KMS-11 (cell line): ENCODE measurements around the gene HOXB3.

ENCODE experiments used
- H2AFZ ChIP-seq: fragments of 200-600 bp; sonication (generic); 2 replicates; pipeline ENCODE4 v1.6.1; 2016; ENCODE audit warnings: antibody characterized with exemption, mixed run types, low read depth
- H3K27ac ChIP-seq: fragments of 200-600 bp; sonication (generic); 2 replicates; pipeline ENCODE4 v1.6.1; 2016; ENCODE audit warnings: mild to moderate bottlenecking, mixed run types
- H3K27me3 ChIP-seq: fragments of 200-600 bp; sonication (generic); 2 replicates; pipeline ENCODE4 v1.6.1; 2017; ENCODE audit warnings: mild to moderate bottlenecking, low read depth, mixed run types, moderate library complexity; ENCODE audit not compliant: insufficient read depth
- H3K36me3 ChIP-seq: fragments of 200-600 bp; sonication (generic); 2 replicates; pipeline ENCODE4 v1.6.1; 2017; ENCODE audit warnings: mild to moderate bottlenecking, mixed run types; ENCODE audit not compliant: insufficient read depth
- H3K4me1 ChIP-seq: fragments of 200-600 bp; sonication (generic); 2 replicates; pipeline ENCODE4 v1.6.1; 2016; ENCODE audit warnings: mild to moderate bottlenecking, low read depth, mixed run types; ENCODE audit not compliant: poor library complexity, severe bottlenecking
- H3K4me2 ChIP-seq: fragments of 200-600 bp; sonication (generic); 2 replicates; pipeline ENCODE4 v1.7.0; 2016; ENCODE audit warnings: mild to moderate bottlenecking, mixed run types
- H3K4me3 ChIP-seq: fragments of 200-600 bp; sonication (generic); IDR thresholded peaks from 2 replicates; pipeline ENCODE4 v1.6.1; 2017; ENCODE audit warnings: low read depth, low read length, mixed read lengths; ENCODE audit not compliant: insufficient read depth
- H3K79me2 ChIP-seq: fragments of 200-600 bp; sonication (generic); 2 replicates; pipeline ENCODE4 v1.6.1; 2016; ENCODE audit warnings: low read depth, mixed run types; ENCODE audit not compliant: insufficient read depth
- H3K9ac ChIP-seq: fragments of 200-600 bp; sonication (generic); 2 replicates; pipeline ENCODE4 v1.6.1; 2016; ENCODE audit warnings: mild to moderate bottlenecking, mixed run types
- H4K20me1 ChIP-seq: fragments of 200-600 bp; sonication (generic); 2 replicates; pipeline ENCODE4 v1.6.1; 2016; ENCODE audit warnings: mild to moderate bottlenecking, mixed run types; ENCODE audit not compliant: insufficient read depth
- CTCF ChIP-seq: fragments of 200-600 bp; sonication (generic); conservative IDR thresholded peaks from 2 replicates; pipeline ENCODE4 v1.6.1; 2017; ENCODE audit warnings: low read depth, mild to moderate bottlenecking, antibody characterized with exemption, low read length, moderate library complexity, mixed read lengths

Gene HOXB3

GRCh38 chr17:48506246-48506645 lies 83.8 kb downstream of the HOXB3 start:
- H3K9ac ChIP-seq: peak overlapping the region; percentile 25; the same call in 1 of the 2 replicates
- H2AFZ ChIP-seq: peak overlapping the region; percentile 18; the same call in 1 of the 2 replicates
- peak overlapping the region; percentile 63 for H3K27ac ChIP-seq
- H3K4me1 ChIP-seq: peaks cover 67% of the 10 kb centered on the region
- H3K27me3 ChIP-seq: no peaks in the 10 kb centered on the region
- no peaks in the 10 kb centered on the region for H3K79me2 ChIP-seq
- peak overlapping the region; percentile 49 for H3K4me2 ChIP-seq
- no peak overlapping the region for H3K4me3 ChIP-seq
- H4K20me1 ChIP-seq: no peaks in the 10 kb centered on the region
- TF ChIP-seq CTCF: peak; percentile 22; the same call in 1 of the 2 replicates
- no peaks in the 10 kb centered on the region for H3K36me3 ChIP-seq

DNA sequence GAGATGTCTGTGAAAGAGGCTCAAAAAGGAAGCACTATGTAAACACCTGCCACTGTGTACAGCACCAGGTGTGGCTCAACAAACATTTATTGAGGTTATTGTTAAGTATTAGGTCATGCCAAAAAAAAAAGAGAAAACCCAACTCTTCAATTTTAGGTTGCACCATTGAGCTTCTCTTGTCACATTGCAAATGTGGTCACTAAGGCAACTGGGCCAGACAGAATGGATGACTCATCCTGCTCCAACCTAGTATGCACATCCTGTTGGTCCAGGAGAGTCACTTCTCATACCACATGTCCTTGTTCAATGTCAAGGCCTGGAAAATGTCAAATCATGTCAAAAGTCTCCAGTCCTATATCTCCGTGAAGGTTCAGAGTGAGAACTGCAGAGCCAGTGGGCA lies 84.3 kb downstream of the HOXB3 start:
- Histone ChIP-seq H3K9ac (peak overlapping the region; percentile 25; the same call in 1 of the 2 replicates), H4K20me1 (no peaks in the 10 kb centered on the region), H3K4me2 (peak overlapping the region; percentile 49), H3K27ac (peak overlapping the region; percentile 63), H3K4me3 (no peak overlapping the region), H2AFZ (peak overlapping the region; percentile 18; the same call in 1 of the 2 replicates), H3K4me1 (peaks cover 62% of the 10 kb centered on the region), H3K79me2 (no peaks in the 10 kb centered on the region), H3K36me3 (no peaks in the 10 kb centered on the region), H3K27me3 (no peaks in the 10 kb centered on the region)
- TF ChIP-seq CTCF: no peak

DNA sequence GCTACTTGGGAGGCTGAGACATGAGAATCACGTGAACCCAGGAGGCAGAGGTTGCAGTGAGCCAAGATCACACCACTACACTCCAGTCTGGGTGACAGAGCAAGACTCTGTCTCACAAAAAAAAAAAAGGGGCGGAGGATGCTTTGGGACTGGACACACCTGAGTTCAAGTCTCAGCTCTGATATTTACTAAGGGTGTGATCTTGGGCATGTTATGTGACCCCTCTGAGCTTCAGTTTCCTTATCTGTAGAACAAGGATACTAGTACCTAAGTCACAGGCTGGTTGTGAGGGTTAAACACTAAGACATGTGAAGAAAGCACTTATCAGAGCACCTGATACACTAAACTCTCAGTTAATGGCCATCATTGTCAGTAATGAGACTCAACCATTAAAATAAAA lies 85.1 kb downstream of the HOXB3 start:
- no peak for TF ChIP-seq CTCF
- Histone ChIP-seq H3K36me3 (no peaks in the 10 kb centered on the region), H2AFZ (no peak overlapping the region), H3K27me3 (no peaks in the 10 kb centered on the region), H3K4me2 (peak overlapping the region; percentile 49), H3K4me1 (peaks cover 54% of the 10 kb centered on the region), H3K9ac (peak overlapping the region; percentile 10; the same call in 1 of the 2 replicates), H3K79me2 (no peaks in the 10 kb centered on the region), H3K4me3 (no peak overlapping the region), H3K27ac (peak overlapping the region; percentile 63), H4K20me1 (no peaks in the 10 kb centered on the region)

DNA sequence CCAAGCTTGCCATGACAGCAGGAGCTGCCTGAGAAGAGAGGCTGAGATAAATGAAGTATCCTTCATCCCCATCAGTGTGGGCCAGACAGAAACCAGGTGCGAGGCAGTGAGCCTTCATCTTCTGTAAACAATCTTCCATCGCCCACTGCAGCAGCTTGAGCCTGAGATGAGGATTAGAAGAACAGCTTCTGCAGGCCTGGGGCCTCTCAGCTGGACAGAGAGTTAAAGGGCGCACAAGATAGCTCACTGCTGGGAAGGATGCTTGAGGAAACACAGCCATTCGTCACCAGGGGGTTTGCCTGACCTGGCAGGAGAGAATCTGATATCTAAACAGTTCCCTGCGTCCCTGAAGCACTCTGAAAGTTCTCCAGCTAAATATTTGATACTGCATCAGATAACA lies 86.3 kb downstream of the HOXB3 start:
- no peaks in the 10 kb centered on the region for H4K20me1 ChIP-seq
- H3K27ac ChIP-seq: no peak overlapping the region
- no peak overlapping the region for H3K4me3 ChIP-seq
- no peaks in the 10 kb centered on the region for H3K36me3 ChIP-seq
- H2AFZ ChIP-seq: no peak overlapping the region
- H3K9ac ChIP-seq: no peak overlapping the region
- peaks cover 46% of the 10 kb centered on the region for H3K4me1 ChIP-seq
- no peaks in the 10 kb centered on the region for H3K27me3 ChIP-seq
- no peaks in the 10 kb centered on the region for H3K79me2 ChIP-seq
- H3K4me2 ChIP-seq: no peak overlapping the region
- TF ChIP-seq CTCF: no peak

GRCh38 chr17:48502901-48503300 lies 87.1 kb downstream of the HOXB3 start:
- Histone ChIP-seq H3K4me1 (peaks cover 38% of the 10 kb centered on the region), H3K9ac (no peak overlapping the region), H3K27me3 (no peaks in the 10 kb centered on the region), H3K4me3 (no peak overlapping the region), H2AFZ (no peak overlapping the region), H3K36me3 (no peaks in the 10 kb centered on the region), H3K79me2 (no peaks in the 10 kb centered on the region), H3K4me2 (no peak overlapping the region), H3K27ac (no peak overlapping the region), H4K20me1 (no peaks in the 10 kb centered on the region)
- no peak for TF ChIP-seq CTCF
